ENCODE results near the gene PLCB1.
"Not testable (repeated sequence)": the region's sequence is repeated elsewhere in the genome, so short reads cannot be mapped to it uniquely, and the experiment has no call there.

PLCB1 gene

DNA sequence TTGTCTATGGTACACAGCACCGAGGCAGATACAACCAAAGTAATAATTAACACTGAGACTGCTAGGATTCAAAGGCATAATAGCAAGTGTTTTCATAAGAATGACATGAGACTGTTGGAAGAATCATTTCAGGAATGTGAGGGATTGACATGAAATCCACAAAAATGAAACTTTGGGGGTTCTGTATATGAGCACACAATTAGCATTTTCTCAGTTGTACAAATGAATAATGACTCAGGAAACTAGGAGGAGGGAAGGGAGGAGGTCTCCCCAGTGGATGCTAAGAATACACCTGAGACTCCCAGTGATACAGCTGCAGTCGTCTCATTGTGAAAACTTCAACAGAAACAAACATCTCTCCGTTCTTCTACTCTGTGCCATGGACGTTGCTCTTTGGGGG, 508.4 kb downstream of the PLCB1 start:
- no peak for DNase-seq

DNA sequence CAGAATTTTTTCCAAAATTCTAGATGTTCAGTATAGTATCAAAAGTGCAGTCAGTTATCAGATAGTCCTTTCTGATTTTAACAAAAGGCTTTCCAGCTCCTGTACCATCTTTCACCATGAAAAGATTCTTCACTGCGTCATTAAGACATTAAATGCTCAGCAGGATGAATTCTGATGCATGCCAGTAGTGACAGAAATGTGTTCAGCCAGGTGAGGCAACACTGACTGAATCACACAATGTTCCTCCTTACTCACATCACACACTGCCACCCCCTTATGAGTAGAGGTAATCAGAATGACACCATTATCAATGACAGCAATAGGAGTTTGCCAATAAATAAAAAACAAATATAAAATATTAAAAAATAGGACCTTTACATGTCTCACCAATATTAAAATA, 510.2 kb downstream of the PLCB1 start:
- no peak for DNase-seq

DNA sequence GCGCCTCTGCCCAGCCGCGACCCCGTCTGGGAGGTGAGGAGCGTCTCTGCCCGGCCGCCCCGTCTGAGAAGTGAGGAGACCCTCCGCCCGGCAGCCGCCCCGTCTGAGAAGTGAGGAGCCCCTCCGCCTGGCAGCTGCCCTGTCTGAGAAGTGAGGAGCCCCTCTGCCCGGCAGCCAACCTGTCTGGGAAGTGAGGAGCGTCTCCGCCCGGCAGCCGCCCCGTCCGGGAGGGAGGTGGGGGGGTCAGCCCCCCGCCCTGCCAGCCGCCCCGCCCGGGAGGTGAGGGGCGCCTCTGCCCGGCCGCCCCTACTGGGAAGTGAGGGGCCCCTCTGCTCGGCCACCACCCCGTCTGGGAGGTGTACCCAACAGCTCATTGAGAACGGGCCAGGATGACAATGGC, 512.4 kb downstream of the PLCB1 start:
- DNase-seq, result not testable (repeated sequence)

DNA sequence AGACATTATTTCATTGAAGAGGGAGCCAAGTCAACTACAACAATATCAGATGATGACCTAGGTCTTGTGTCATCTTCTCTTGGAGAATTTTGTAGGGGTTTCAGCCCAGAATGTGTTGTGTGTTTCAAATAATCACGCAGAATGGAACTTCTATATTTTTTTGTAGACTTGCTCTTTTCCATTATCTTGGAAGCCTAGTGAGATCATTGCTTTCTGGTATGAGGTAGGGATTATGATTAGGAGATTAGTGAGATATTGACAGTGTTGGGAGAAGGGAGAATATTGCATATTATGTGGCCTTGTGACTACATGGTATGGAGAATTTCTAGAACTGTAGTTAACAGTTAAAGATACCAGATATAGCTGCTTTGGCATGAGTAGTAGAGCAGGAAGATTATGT, 513.3 kb downstream of the PLCB1 start:
- DNase-seq, result no peak

DNA sequence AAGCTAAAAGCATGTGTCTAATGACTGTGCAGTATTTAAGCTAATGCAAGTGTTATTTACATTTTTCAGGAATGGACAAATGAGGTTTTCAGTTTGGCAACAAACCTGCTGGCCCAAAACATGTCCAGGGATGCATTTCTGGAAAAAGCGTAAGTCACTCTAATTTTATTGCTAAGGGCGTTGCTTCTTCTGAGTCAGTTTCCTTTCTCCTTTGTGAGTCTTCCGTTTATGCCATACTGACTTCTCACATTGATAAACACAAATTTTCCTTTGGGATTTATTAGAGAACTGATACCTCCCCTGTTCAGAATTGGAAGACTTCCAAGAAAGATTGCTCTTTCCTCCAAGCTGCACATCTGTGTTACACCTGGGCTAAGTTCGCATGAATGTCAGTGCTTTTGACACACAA, 514.0 kb downstream of the PLCB1 start:
- DNase-seq, result no peak

DNA sequence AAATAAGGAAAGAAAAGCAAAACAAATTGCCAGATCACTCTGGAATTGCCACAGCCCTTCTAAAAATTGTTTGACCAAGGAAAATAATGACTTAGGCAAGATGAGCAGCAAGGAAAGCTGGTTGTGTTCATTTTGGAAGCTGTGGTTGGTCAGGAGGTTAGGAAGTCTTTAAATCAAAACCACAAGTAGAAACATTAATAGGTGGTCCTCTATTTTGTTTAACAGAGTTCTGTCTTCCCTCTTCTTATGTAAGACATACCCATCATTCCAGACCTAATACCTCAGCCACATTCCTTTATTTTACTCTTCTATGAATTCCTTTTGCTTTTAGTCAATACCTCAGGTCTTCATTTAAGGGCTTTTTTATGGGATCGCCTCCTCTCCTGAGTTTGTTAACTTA, 514.6 kb downstream of the PLCB1 start:
- no peak for DNase-seq

DNA sequence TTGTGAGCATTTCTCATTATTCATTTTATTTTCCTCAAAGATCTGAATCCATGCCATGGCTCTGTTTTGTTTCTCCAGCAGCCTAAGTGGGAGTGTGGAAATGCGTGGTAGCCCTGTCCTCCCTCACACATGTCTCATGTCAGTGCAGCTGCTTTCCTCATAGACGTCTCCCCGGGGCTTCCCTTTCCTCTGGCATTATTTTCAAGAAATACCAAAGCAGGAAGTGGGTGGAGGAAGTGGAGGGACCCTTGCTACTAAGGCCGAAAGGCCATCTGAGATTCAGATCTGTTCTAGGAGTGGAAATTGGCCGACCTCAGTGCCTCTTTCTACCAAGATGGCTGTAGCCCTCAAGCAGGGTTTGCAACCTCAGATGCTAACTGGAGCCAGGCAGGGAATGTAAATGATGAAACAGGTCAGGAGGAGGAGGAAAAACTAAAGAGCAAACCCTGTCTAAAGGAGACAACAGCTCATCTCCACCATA, 515.9 kb downstream of the PLCB1 start:
- DNase-seq, result no peak

DNA sequence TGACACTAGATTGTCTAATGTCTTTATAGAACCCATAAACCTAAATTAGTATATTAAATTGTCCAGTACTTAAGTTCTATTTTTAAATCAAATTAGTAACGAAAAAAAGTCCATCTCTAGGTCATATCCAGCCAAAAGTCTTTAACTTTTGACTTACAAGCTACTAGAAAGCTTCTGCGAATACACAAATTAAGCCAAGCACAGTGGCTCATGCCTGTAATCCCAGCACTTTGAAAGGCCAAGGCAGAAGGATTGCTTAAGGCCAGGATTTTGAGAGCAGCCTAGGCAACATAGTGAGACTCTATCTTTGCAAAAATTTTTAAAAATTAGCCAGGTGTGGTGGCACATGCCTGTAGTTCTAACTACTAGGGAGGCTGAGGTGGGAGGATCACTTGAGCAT, 516.4 kb downstream of the PLCB1 start:
- no peak for DNase-seq

DNA sequence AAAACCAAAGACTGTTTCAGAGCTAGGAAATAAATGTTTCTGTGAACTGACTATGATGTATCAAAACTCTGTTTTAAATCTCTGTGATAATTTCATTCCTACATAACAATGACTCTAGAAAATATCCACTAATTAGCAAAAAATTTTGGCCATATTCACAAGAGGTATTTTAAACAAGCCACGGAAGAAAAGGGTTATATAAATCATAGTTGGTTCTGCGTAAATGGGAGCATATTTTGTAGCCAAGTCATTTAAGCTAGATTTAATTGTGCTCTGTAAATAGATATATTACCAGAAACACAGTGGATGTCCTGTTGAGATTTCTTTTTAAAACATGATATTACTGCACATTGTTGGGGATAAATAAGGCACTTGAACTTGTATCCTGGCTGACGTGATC, 520.3 kb downstream of the PLCB1 start:
- no peak for DNase-seq

DNA sequence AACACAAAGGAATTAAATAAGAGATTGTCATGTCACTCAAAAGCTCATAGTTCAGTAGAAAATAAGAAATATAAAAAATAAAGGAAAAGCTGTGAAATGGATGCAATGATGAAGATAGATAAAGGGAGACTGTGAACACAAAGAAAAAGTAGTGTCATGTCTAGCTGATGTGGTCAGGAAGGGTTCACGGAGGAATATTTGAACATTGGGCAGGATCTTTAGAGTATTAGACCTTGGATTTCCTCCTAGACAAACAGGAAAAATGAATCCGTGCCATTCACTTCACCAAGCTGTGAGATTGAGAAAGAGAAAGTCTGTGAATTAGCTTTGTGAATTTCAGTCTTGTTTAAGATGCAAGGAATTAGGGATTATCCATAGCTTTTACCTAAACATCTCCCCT, 522.4 kb downstream of the PLCB1 start:
- DNase-seq, result no peak

DNA sequence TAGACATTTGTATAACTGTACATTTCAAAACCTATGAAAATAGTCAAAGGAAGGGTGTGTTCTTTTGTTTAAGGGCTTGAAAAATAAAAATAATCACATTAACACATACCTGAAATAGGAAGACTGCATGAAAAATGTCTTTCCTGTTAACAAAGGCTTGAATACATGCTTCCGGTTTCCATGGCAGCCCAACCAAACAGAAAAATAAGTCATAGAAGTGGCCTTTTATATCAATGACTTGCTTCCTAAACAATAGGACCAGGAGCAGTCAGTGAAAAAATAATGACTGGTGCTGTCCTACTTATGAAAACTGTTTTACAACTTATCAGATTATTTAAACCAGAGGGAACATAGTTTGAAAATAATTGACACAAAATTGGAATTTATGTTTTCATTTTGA, 524.3 kb downstream of the PLCB1 start:
- no peak for DNase-seq

DNA sequence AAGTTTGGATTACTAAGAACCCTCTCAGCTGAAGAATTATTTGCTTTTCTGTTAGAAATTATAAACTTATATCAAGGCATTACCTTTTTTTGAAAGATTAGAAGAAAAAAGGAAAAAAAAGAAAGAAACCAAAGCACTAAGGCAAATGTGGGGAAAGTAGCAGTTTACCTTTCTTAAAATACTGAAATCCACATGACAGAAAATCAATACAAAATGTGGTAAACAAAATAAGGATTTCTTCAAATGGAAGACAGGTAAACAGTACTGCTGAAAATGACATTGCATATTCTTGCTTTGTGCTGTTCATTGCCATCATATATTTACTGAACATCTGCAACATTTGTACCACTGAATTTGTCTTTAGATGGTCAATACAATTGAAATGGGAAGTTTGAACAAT, 525.6 kb downstream of the PLCB1 start:
- DNase-seq, result no peak

DNA sequence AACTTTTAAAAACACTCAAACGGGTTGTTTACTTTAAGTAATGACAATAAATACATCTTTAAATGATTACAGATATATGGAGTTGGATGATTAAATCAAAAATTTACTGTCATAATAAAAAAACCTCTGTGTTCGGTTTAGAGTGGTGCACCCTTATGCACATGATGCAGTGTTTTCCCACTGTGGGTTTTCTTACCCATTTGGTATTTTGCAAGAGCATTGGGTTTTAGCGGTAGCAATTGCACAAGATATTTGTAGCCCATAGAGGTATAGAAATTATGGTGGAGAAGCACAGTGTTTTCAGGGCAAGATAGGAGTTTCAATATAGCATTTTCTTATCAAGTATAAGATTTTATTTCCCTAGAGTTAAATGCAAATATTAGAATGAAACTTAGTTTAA, 526.0 kb downstream of the PLCB1 start:
- no peak for DNase-seq

DNA sequence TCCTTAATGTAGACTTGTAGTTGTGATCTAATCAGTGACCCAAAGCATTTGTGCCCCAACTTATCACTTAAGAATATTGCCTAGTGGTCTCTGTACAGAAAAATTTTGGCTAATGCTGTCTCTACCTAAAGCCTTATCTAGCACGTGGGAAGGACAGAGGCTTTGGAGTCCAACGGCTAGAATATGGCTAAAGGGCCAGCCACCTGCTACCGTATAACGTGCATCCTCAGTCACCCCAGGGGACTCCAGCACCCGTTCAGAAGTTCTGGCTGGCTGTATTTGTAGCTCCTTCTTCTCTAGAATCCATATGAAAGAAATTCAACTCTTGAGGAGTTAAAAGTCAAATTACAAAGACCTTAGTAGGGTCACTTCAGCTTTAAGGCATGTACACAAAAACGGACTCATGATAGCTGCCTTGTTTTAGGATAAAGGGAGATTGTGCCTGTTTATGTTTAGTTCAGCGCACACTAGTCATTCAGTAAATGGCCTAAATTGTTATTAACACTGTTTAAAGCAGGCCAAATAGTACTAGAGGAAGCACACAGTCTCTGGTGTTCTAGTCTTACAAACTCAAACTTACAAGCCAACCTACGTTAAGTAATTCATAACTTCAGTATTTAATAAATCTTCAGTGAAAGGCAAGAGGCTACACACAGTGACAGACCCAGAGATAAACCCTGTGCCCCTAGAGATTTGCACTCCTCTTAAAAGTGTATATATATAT, 529.3 kb downstream of the PLCB1 start:
- DNase-seq, result no peak

DNA sequence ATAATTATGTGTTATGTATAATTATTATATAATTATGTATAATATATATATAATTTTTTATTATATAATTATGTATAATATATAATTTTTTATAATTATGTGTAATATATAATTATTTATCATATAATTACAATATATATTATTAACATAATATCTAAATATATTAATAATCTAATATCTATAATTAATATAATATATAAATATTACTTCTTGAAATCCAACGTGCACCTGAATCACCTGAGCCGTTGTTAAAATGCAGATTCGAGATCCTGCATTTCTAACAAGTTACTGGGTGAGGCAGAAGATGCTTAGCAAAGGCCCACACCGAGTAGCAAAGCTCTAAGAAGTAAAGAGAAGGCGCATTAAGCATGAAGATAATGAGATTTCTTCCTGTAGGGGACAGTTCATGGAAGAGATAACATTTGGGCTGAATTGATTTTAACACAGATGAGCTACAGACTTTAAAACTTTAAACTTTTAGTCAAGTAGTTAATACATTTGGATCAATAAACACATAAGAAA, 530.4 kb downstream of the PLCB1 start:
- no peak for DNase-seq

DNA sequence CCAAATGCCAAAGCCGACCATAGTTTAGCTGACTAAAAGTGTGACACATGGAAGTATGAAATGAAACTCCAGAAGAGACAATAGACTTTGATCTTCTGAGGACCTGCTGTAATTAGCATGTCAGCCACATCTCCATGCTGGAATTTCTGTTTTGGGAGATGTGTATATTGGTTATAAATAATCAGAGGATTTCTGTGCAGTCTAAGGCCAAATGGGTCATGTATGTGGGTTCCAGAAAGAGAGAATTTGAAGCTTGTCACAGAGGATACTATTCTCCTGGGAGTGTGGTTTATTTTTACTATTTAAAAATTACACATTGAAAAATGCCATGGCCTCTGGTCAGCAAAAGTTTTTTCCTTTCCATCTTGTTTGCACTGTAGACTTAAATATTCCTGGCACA, 531.4 kb downstream of the PLCB1 start:
- no peak for DNase-seq

DNA sequence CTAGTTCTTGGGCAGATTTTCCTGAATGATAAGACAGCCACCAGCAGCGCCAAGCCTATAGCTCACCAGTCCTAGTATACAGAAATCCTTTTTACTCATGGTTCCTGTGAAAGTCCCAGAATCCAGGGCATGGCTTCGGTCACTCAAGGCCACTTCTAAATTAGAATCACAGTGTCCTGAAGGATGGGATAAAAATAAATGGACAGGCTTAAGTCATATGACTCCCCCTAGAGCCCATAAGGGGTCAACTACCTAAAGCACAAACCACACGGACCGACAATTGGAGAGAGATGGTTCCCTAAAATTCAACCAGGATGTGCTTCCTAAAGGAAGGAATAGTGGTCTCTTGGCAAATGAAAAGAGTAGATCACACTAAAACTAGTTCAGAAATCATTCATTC, 532.7 kb downstream of the PLCB1 start:
- DNase-seq, result no peak

DNA sequence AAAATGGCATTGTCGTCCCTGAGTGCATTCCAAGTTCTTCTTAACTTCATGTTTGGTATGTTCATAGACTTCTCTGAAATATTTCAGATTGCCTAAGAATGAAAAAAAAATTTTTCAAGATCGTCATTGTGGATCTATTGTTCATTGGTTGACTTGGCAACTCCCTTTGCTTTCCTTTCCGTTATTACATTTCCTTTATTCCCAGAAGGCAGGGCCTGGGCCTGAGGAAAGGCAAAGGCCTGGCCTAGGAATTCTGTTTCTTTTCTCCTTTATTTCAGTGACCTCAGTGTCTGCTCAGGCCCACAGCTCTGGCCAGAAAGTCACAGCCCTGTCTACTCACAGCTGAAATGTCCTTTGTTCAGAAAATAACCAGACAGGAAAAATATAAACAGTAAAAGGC, 535.2 kb downstream of the PLCB1 start:
- no peak for DNase-seq

DNA sequence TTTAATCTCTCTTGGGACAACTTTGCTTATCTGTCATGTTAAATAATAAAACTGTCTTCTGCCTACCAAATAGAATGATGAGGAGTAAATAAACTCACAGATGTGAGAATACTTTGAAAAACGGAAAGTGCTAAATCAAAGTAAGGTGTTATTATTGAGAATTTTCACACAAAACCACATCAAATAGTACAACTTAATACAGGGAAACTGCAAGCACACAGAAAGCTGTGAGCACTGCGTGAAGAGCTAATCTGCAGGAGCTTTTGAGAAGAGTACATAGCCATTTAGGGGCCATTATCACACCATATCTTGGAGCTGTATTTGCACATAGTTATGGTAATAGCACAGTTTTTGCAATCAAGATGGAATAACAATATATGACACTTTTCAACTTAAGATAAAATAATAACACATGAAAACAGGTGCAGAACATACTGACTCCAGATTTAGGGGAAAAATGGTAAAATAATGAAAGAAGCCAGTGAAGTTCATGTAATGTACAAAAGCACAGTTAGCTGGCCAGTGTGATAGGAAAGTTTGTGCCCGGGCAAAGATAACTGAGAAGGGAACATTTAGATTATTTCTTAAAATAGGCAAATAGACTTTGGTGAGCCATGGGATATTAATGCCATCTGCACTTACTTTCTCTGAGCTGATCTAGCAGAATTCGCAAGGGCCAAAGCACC, 538.3 kb downstream of the PLCB1 start:
- DNase-seq, result no peak

DNA sequence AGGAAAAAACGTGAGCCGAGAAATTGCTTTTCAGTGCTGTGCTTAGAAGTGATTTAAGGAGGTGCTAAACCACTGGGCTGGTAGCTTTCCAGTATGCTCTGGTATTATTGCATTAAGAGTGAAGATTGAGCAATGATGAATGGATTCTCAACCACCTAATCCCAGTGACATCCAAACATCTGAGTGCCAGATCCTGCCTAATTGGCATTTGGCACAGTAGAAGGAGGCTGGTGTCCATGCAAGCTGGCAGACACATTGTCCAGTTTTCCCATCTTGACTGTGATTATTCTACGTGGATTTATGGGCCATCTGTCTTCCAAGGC, 538.8 kb downstream of the PLCB1 start:
- no peak for DNase-seq

DNA sequence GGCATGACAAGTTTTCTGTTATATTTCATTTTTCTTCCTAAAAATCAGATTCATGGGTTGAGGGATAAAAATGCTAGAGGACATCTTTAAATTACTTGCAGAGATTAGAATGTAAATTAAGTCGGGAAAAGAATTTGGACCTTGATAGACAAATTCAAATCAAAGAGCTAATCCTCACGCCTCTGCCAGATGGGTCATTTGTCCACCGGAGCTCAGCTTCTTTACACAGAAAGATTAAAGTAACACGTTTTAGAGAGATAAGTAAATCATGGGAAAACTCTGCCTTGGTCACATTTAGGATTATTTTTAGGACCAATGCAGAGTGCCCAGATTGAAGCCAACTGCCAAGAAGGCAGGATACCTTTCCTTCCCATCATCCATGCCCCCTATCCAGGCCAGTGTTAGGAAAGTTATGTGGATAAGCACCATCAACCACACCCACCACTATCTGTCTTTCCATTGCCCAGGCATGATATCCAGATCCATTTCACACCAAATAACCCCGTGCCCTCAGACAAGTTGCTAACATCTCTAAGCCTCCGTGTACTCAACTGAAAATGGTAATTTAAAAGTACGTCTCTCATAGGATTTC, 539.4 kb downstream of the PLCB1 start:
- DNase-seq, result no peak

DNA sequence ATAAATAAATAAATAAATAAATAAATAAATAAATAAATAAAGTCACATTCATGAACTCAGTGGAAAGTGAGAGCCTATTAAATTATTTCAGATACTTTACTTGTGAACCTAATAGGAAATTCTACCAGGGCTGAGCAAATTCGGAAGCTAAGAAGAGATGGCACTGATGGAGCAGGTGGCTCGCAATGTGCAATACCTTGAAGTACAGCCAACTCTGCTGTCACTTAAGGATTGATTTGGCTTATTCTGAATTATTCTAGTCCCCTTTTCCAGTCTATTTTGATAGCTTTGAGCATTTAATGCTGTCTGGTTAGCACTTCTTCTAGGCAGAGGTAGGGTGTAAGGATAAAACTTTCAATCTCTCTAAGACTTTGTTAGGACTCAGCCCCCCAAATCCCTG, 541.0 kb downstream of the PLCB1 start:
- DNase-seq, result no peak

DNA sequence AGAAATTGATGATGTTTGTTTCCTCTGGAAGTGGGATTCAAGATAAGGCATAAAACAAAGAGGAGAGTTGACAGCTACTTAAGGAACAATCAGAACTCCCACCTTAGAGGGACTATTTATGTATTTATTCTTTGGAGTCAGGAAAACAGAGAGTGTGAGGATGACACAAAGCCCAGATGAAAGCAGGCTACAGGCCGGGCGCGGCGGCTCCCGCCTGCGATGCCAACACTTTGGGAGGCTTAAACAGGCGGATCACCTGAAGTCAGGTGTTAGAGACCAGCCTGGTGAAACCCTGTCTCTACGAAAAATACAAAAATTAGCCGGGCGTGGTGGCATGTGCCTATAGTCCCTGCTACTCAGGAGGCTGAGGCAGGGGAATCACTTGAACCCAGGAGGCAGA, 543.8 kb downstream of the PLCB1 start:
- DNase-seq, result no peak

DNA sequence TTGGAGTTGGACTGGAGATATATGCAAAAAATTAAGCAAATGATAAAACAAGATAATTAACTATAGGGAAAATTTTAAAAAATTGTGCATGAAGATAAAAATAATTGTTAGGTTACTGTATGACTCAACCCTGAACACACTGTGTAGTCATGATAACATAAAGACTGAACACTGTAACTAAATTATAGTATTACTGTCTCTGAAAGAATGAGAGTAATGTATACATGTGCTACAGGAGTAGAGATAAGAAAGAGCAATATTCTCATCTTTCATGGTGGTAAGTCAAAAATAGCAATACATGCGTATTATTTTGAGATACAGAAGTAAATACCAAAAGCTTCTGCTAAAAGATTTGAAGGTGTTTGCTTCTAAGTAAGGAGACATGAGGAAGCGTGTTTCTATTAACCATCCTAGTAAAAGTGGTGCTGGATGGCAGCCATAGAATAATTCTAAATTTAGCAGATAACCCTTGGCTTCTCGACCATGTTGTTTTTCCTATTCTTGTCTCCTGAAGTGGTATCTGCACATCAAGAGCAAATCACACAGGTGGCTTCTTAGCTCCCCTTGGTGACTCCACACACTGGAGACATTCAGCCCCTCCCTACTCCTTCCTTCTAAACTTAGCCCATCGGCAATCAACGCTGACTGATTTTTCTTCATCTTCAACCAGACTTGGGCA, 546.2 kb downstream of the PLCB1 start:
- no peak for DNase-seq

Data from NCI-H526 treated with DMSO at 0.1 percent for 48 hours (cell line).